Stimulated activated CD8-positive, alpha-beta memory T cell treated with anti-CD3 and anti-CD28 coated beads, Interleukin-12 subunit alpha, Interleukin-12 subunit beta, amount 100 ng/mL, for 24 hours (primary cell): ENCODE results near the gene KAT2B.
"Not testable (repeated sequence)": the region's sequence is repeated elsewhere in the genome, so short reads cannot be mapped to it uniquely, and the experiment has no call there.

Experiments used
- DNase-seq: peaks from one replicate; pipeline ENCODE4 v3.0.0-alpha.2; 2020; ENCODE audit errors: extremely low read depth

Gene KAT2B

DNA sequence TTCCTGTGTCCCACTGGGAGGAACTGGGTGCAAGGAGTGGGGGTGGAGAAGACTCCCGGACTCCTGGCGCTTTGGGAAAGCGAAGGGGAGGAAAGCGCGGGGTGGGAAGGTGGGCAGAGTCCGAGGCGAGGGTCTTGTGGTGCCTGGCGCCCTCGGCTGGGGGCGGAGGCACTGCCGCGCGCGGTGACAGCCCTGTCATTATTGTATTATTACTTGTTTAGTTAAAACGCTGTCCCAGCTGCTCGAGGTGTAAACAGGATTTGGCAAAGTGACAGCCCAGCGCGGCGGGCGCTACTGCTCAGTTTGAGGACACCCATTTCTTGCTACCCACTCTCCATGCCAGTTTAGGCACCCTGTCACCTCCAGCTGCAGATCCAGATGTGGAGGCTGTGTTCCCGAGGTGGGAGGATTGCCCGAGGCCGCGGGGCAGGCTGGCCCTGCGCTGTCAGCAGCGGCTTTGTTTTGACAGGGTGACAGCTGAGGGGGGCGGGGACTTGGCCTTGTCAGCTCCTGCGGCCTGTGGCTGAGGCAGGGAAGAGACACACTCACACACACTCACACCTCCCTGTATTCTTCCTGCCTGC, 1.0 kb downstream of the KAT2B start:
- peak; percentile 63 for DNase-seq

DNA sequence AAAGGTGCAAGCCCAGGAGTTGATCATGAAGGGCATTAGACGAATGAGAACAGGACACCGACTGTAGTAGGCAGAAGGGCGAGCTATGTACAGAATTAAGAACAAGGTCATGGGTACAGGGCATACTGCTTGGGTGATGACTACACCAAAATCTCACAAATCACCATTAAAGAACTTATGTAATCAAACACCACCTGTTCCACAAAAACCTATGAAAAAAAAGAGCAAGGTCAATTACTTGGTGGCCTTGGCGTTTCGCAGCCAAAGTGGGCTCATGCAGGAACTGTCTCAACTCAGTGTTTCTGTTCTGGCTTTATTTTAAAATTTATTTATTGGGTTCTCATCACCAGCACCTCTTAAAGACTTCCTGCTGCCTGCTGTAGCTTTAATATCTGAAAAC, 2.1 kb downstream of the KAT2B start:
- no peak for DNase-seq

DNA sequence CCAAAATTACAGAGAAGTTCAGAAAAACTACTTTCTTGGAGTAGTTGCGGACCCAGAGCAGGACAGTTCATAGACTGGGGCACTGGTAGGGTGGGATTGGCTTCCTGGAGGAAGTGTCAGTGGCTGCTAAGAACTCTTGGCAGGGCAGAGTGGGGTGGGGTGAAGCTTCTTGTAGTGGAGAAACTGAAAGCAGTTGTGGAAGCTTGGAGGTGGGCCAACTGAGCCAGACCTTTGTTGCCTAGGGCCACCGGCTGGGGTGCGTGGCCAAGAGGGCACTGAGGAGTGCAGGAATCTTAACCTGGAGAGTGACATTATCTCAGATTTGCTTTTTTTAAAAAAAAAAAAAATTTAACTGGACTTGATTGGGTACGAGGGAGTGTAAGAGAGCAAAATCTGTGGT, 3.1 kb downstream of the KAT2B start:
- DNase-seq, result no peak

DNA sequence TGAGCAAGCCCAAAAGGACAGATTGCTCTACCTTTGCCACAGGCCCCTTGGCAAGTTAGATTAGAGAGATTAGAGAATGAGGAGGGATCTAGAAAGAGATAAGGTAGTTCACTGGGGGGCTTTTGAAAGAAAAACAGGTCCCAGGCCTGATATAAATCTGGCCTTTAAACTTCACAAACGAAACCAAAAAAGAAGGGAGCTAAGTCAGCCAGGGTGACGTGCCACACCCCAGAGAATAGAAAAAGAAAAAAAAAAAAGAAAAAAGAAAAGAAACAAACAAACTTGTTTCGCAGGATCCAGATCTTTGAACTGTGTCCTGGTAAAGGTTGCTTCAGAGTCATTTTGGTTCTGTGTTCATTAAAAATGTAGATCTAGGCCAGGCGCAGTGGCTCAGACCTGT, 3.6 kb downstream of the KAT2B start:
- DNase-seq, result no peak

DNA sequence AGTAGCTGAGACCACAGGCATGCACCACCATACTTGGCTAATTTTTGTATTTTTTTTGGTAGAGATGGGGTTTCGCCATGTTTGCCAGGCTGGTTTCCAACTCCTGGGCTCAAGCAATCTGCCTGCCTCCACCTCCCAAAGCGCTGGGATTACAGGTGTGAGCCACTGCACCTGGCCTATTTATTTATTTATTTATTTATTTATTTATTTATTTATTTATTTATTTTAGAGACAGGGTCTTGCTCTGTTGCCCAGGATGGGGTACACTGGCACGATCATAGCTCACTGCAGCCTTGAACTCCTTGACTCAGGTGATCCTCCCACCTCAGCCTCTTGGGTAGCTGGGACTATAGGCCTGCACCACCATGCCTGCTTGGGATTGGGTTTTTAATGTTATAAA, 4.9 kb downstream of the KAT2B start:
- not testable (repeated sequence) for DNase-seq

DNA sequence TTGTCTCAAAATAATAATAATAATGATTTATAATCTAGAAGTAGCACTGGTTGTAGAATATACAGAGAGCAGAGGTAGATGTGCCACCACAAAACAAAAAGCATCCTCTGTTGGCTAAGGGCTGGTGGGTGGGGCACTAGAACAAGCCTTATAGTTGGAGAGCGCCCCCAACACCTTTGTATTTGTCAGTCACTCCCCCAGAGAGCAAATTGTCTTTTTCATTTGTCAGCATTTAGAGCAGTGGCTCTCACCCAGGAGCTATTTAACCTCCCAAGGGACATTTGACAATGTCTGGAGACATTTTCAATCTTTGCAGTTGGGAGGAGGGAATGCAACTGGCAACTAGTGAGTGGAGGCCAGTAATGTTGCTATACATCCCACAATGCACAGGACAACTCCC, 6.3 kb downstream of the KAT2B start:
- DNase-seq, result no peak

DNA sequence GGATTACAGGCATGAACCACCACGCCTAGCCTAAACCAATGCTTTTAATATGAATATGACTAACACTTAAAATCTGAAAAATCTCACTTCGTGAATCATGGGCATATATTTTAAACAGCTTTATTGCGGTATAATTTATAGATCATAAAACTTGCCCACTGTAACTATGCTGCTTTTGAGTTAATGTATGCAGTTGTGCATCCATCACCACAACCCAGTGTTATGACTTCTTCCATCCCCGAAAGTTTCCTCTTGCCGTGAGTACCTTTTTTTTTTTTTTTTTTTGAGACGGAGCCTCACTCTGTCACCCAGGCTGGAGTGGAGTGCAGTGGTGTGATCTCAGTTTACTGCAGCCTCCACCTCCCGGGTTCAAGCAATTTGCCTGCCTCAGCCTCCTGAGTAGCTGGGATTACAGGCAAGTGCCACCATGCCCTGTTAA, 7.1 kb downstream of the KAT2B start:
- no peak for DNase-seq

DNA sequence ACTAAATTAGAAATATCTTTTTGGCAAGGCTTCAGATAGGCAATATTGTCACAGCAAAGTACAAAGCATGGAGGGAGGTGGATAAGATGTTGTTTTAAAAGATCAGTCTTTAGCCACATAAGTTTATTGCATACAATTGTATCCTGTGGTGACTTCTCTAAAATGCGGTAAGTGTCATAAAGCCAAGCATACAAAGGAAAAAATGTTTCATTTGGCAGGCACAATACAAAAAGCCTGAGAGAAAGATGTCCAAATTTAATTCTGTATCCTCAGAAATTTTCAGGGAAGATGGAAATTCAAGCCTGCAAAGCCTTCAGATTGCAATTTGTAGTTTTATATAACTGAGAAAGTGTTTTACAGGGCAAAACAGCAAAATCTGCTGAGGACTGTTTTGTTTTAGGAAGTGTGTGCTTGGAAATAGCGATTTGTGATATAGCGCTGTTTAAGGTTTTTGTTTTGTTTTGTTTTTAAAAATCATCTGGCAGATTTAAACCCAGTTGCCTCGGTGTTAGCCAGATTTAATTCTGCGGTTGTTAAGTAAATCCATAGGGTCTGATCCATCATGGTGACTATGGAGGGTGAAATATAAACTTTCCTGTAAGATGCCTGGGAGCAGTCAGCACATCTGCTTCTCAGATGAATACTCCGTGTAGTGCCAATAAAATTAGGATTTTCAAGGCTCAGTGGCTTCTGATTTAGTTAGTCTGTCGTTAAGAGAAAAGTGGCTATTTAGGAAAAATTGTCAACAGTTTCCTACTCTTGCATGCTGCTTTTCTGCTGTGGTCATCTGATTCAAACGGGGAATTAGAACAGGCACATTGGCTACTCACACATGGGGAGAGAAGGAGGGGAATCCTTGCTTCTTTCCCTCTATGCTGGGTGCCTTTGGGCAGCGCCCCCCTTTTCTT, 8.0 kb downstream of the KAT2B start:
- DNase-seq, result no peak

DNA sequence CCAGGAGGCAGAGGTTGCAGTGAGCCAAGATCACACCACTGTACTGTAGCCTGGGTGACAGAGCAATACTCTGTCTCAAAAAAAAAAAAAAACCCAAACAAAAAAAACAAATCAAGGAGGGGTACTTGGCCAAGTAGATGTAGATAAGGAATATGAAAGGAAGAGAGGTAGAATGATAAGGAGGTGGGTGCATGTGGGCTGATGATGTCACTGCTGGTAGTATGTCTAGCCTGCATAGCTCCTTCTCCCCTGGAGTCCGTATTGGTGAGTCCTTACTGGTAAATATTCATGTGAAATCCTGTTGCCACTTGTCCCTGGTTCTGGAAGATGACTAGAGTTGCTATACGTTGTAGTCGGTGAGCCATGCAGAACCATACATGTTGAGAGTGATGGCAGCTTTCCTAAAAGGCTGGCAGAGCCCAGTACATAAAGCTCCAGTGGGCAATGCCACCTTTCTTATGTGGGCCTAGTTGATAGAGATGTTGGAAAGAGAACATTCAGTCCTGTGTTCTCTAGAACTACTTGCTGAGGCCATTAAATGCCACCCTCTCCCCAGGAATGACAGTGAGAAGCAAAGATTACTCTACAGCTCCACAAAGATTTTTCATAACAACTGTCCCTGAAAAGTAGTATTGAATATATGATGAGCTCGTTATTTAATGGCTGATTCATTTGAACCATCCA, 11.0 kb downstream of the KAT2B start:
- DNase-seq, result no peak

DNA sequence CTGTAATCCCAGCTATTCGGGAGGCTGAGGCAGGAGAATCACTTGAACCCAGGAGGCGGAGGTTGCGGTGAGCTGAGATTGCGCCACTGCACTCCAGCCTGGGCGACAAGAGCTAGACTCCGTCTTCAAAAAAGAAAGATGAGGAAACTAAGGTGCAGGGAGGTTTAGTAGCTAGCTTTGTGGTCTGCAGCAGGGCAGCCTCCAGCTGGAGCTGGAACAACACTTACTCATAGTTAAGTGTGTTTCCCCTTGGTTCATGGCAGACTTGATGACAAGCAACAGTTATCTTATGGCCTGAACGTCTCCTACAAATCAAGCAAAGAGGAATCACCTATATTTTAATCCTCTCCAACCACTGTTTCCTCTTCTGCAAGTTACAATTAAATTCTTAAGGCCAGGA, 12.6 kb downstream of the KAT2B start:
- no peak for DNase-seq

DNA sequence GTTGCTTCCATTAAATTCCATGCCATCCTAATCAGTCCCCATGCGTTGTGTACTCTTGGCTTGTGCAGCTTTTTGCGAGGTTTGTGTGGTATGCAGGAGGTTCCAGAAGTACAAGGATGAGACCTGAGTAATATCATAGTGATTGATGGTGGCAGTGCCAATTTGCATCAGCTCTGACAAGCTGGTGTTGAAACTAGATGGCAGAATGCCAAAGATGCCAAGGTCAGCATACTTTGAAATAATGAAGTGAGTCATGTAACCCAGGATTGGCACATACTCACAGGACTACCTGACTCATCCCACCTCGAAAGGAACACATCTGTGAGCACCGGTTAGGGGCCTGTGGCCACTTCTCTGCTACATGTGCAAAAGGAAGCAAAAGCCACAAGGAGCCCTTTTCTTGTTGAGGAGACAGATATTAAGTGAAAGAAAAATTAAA, 14.3 kb downstream of the KAT2B start:
- DNase-seq, result peak; percentile 42

DNA sequence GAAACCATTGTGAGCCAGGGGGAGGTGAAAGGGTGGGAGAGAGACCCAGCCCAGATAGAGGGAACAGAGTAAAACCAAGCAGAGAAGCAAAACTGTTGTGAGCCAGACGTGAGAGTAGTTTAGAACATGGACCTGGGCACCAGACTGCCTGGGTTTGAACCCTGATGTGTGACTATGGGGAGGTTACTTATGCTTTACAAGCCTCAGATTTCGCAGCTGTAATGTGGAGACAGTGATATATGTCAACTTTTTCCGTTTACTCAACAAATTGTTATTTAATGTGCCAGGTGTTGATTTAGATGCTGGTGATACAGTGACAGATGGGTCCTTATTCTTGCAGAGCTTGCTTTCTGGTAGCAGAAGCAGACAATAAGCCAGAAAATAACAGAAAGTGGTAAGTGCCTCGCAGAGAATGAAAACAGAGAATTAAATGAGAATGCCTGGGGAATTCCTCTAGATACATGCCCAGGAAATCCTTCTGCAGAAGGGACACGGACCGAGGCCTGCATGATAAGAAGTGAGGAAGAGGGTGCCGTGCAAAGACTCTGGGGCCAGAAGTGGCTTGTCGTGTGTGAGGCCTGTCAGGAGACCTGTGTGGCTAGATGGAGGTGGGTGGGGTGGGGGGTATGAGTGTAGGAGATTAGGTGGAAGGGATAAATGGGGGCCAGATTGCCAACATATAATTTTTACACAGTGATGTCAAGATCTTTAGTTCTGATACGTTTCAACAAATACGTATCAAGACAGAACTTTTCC, 15.0 kb downstream of the KAT2B start:
- no peak for DNase-seq

DNA sequence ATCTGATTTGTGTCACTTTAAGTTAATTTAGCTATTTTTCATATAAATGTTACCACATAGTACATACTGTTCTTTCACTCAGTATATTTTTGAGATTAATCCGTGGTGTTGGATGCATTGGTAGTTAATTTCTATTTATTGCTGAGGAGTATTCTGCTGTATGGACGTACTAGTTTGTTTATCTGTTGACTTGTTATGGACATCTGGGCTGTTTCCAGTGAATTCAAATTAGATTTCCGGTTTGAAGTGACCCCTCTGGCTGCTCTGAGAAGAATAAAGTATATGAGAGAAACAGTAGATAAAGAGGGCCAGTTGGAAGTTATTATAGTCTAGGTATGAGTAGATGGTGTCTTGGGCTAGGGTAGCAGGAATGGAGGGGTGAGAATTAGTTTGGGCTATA, 15.6 kb downstream of the KAT2B start:
- no peak for DNase-seq

DNA sequence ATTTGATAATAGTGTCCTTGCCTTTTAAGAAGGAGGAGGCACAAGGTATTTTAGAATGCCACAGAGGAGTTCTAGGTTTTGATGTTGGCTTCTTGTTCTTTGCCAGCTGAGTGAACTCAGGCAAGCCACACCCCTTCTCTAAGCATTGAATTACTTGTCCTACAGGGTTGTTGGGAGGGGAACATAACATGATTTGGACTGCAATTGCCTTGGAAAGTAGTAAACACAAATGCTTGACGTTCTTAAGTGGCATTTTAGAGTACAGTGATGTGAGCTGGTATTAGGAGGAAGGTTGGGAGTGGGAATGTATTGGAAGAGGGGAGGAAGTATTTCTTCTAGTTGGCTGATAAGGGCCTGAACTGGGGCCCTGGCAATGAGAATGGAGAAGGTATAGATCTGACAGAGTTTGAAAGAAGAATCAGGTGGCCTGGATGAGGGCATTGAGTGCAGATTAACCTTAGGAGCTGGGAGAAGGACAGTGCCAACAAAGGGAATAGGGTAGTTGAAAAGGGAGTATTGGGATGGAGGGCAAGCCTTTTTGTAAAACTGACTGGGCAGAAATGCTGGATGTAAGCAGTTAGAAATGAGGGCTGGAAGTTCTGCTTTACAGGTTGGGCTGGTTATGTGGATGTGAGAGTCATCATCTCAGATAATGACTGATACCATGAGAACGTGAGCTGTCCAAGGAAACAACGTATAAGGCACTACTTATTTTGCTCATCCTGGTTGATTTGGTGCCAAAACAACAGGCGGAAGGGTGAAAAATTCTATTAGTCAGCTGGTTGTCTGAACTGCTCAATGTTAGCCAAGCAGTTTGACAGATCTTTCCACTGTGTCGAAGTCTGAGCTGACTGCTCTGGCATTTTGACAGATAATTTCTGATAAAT, 16.7 kb downstream of the KAT2B start:
- no peak for DNase-seq

DNA sequence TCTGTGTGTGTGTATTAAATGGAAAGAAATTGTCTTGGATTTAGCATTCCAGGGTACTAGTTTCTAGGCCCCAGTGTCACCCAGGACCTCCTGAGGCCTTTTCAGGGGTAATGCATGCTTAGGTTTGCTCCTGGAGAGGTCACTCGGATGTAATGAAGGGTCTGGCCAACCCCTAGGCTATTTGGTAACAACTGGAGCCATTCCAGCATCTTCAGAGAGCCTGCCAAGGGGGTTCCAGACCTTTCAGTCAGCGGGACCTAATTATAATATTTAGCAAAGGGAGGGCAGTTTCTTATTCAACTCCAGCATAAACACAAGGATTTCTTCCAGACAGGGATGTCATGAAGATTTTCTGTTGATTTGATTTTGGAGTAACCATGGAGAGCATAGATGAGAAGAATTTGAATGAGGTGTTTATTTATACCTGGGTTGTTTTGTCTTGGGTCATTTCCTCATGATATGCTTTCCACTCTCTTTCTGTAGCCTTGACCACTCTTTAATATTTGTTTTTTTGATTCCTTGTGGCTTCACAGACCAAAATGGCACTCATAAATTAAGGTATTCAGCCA, 17.4 kb downstream of the KAT2B start:
- no peak for DNase-seq

DNA sequence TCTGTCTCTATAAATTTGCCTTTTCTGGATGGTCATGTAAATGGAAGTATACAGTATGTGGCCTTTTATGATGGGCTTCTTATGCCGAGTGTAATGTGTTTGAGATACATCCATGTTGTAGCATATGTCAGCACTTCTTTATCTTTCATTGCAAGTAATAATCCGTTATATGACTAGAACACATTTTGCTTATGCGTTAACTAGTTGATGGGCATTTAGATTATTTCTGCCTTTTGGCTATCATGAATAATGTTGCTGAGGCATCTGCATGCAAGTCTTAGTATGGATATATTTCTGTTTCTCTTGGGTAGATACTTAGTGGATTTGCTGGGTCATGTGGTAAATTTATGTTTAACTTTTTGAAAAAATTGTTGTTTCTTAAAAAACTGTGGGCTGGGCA, 19.7 kb downstream of the KAT2B start:
- no peak for DNase-seq

DNA sequence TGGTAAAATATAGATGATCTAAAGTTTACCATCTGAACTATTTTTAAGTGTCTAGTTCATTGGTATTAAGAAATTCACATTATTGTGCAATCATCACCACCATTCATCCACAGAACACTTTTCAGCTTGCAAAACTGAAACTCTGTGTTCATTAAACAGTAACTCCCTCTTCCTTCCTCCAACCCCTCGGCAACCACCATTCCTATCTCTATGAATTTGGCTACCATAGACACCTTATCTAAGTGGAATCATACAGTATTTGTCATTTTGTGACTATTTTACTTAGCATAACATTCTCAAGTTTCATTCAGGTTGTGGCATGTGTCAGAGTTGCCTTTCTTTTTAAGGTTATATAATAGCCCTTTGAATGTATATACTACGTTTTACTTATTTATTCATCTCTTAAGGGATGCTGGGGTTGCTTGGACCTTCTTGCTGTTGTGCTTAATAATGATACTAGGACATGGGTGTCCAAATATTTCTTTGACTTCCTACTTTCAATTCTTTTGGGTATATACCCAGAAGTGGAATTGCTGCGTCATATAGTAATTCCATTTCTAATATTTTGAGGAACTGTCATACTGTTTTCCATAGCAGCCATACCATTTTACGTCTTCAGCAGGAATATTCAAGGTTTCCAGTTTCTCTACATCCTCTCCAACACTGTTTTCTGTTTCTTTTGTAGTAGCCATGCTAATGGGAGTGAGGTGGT, 20.9 kb downstream of the KAT2B start:
- no peak for DNase-seq

DNA sequence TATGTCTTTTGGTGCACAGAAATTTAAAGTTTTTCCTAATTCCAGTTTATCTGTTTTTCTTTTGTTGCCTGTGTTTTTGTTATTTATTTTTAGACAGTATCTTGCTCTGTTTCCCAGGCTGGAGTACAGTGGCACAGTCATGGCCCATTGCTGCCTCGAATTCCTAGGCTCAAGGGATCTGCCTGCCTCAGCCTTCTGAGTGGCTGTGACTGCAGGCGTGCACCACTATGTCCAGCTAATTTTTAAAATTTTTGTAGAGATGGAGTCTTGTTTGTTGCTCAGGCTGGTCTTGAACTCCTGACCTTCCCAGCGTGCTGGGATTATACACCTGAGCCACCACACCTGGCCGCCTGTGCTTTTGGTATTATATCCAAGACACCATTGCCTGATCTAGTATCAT, 22.8 kb downstream of the KAT2B start:
- DNase-seq, result no peak

DNA sequence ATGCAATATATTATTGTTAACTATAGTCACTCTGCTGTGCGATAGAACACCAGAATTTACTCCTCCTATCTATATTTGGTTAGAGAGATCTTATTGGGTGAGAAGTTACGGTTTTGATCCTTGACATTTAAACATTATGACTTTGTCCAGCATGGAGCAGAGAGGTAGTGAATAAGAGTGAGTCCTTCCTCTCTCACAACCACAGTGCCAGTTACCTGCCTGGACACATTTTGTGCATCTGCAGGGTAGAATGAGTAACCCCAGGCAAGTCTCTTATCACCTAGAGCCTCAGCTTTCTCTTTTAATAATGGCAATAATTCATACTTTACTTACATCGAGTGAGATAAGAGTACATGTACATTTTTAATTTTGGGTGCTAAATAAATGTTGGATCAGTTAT, 24.1 kb downstream of the KAT2B start:
- DNase-seq, result no peak
